SW 1271 (cell line): Measurements from ENCODE around the gene FOXO6.

ENCODE experiments used
- DNase-seq, 2 experiments: peaks; one replicate each; lab custom pipeline; 2025; lab: John Stamatoyannopoulos, UW

Gene FOXO6

DNA sequence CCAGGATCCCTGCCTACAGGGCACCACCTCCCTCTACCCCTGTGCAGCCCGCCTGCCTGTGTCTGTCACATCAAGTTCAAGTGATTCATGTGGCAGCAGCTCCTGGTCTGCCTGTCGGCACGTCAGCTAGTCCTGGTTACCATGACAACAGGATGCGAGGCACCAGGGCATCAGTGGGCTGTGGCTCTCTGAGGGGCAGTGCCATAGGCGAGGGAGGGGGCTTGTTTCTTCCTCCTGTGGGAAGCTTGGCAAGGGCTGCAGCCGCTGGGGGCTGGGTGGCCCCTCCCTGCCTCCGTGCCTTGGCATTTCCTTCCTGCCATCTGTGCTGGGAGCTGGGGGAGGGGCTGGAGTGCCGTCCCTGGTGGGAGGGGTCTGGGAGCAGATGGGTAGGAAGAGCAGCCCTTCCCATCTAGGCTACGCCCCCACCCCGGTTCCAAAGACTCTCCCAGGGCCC lies 43.1 kb downstream of the FOXO6 start:
- DNase-seq: peak; percentile 51 to 53

DNA sequence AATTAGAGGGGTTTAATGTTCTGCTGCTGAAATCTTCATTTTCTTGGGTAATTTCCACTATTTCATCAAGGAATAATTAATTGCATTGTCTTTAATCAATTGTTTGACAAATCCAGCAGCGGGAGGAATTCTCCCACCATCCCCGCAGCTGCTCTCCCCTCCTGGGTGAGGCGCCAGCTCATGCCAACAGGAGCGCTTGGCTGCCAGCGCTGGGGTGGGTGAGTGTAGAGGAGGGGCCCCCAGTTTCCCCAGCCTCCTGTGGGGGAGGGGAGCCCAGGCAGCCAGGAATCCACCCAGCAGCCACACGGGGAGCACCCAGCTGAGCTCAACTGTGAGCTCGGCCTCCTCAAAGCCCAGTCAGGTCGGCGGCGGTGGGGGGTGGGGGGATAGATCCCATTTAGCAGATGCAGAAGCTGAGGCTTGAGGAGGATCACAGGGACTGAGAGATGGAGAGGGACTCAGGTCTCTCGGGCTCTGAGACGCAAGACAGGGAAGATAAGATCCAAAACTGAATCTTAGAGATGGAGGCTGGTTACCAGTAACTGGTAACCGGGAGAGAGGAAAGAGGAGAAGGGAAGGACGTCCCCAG lies 46.5 kb downstream of the FOXO6 start:
- no peak for DNase-seq

DNA sequence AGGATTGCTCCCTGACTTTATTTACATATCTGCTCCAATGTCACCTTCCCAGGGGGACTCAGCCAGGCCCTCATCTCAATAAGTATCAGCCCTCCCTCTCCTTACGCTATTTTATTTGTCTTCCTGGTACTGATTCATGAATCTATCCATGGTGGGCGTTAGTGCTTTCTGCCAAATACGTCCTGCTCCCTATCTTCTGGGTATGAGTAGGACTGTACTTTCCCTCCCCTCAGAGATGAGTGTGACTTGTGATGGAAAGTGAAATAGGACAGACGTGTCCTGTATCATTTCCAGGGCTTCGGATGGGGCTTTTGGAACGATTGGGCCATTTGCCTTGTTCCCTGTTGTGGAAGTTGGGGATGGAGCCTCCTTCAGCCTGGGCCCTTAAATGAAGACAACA lies 47.5 kb downstream of the FOXO6 start:
- DNase-seq: no peak

DNA sequence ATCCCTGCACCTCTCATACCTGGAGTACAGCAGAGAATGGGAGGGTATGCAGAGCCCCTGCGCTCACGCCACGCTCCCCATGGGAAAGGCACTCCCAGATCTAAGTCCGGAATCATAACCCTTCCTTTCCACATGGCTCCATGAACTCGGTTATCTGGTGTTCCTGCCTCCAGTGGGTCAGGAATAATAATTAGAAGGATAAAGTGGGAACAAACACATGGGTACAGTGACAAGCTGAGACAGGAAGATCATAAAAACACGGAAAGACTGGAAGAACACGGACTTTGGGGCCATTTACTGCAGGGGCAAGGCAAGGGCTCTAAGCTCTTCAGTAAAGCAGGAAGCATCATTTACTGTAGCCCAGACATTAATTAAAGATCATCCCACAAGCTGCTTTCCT lies 48.6 kb downstream of the FOXO6 start:
- DNase-seq: no peak

DNA sequence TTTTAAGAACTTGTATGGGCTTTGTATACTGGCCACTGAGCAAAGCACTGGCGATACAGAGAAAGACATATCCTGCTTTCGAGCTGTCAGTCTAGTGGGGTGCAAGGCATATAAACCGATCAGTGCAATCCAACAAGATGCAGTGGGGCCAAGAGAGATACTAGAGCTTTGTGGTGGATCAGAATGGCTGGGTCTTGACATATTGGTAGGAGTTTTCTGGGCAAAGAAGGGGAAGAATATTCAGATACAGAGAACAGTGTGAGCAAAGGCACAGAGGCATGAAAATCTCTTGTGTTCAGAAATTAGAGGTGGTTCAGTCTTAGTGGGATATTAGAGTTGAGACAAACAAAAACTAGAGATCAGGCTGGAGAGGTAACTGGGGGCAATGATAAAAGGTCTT lies 49.2 kb downstream of the FOXO6 start:
- no peak for DNase-seq

DNA sequence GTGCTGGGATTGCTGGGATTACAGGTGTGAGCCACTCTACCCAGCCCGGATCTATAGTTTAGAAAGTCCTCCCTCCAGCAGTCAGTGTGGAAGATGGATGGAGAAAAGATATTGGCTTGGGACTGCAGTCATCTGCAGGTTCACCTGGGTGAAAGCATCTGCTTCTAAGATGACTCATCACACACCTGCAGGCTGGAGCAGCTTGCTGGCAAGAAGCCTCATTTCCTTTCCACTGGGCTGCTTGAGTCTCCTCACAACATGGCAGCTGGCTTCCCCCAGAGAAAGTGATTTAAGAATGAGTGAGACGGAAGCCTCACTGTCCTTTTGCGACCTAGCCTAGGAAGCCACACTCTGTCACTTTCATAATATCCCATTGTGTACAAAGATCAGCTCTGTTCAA lies 50.0 kb downstream of the FOXO6 start:
- no peak for DNase-seq

DNA sequence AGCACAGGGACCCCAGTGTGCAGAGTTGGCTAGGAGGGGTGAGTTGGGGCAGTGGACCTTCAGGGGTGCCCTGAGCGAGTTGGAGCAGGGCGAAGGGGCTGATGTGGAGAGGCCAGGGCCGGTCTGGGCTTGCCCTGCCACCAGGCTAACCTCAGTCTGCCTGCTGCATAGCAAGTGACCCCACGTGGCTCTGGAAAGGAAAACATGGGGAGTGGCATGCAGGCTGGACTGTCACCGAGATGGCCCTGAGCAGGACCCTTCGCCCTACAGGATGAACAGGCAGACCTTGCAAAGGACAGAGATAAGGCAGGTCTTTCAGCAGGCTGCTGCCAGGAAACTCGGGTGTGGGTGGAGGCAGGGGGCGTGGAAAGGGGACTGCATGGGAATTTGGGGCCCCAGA lies 51.5 kb downstream of the FOXO6 start:
- DNase-seq: no peak

DNA sequence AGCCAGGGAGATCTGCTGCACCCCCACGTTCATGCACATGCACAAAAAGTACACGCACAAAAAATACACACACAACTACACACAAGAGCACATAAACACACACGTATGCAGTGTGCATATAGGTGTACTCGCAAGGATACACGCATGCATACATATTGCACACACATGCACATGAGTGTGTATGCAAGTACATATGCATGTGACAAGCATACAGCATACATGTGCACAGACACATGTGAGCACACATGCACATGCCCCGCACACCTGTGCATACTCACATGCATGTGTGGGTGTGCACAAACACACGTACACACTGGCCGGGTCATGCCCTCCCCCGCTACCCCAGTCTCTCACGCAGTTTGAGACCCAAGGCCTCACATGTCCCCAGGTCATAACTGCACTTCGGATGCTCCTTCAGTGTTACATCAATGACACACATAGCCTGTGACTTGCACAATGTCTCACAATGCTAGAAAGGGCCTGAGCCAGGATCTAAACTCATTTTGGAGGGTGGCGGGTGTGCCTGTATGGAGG lies 52.6 kb downstream of the FOXO6 start:
- no peak for DNase-seq

DNA sequence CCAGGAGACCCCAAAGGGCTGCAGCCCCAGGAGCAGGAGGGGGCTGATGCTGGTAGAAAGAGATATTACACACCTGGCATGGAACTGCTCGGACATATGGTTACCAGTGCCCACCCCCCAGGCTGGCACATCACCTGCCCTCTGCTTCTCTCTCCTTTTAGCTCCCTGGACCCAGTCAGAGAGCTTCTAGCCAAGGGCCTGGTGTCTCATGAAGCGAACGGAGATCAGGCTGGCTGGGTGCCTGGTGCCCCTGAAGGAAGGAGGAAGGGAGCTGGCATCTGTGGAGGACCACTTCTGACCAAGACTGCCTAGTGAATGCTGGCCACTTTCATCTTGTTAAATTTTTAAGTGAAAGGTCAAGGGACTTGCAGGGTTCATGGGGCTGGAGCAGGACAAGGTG lies 53.1 kb downstream of the FOXO6 start:
- DNase-seq: no peak

DNA sequence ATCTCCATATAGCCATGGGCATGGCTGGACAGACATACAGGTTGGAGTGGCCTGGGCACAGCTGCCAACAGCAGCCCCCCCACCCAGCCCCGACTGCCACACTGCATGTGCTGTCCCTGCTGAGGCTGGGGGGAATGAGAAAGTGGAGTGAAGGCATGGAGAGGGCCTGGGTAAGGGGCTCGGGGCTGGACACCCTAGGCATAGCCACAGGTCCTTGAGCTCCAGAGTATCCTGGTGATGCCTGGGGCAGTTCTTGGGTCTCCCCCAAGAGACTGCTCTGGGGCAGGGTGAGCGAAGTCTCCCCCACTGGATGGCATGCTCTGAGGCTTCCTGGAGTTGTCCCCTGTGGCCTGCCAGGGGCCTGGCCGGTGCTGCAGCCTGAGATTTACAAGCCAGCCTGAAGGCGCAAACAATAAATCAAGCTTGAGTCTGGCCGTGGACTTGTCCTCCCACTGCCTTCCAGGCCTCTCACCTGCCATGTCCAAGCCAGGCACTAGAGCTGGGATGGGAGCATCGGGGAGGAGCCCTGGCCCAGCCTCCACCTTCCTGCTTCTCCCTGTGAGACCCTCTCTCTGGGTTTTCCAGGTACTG lies 53.6 kb downstream of the FOXO6 start:
- no peak for DNase-seq

DNA sequence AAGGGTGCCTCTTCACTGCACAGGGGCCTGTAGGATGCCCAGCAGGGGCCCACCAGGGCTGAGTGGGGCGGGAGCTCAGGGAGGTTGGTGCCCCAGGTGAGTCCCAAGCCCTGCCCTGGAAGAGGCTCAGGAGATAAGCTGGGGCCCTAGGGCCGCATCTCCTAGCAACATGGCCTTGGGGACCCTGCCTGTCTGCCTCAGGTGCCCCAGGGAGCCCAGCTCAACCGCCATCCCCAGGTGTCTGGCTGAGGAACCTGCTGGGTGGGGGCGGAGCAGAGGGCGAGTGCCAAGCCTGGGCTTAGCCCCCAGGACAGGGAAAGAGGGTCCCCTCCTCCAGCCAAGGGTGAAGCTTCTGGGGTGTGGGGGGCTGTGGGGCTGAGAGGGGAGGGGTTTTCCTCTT lies 54.8 kb downstream of the FOXO6 start:
- no peak for DNase-seq

DNA sequence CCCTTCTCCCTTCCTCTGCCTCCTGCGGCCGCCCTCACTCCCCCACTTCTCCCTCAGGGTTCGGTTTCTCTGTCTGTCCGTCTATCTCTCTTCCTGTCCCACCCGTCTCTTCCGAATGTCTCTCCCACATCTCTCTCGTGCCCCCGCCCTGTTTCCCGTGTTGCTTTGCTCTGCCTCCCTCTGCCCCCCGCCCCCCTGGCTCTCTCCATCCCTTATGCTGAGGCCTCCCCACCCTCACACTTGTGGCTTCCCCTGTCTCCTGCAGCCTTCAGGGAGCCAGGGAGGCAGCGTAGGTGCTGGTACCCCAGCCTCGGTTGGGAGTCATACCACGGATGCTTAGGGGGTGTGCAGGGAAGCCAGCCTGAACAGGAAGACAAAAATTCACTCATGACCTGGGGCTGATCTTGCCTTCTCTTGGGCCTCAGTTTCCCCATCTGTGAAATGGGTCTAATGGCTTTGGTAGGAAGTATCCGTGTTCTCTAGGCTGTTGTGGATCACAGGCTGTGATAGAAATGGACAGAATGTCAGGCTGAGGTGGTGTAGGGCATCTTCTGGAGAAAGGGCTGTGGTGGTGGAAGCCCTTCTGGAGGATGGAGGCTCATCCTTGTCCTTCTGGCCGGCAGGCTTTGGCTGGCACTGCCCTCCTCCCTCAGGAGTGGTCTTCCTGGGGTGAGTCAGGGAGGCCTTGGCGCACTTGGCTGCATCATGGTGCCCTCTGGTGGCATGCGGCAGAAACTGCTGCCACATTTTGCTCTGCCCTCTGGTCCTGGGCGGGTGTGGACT lies 55.5 kb downstream of the FOXO6 start:
- DNase-seq: peak; percentile 48 to 49

DNA sequence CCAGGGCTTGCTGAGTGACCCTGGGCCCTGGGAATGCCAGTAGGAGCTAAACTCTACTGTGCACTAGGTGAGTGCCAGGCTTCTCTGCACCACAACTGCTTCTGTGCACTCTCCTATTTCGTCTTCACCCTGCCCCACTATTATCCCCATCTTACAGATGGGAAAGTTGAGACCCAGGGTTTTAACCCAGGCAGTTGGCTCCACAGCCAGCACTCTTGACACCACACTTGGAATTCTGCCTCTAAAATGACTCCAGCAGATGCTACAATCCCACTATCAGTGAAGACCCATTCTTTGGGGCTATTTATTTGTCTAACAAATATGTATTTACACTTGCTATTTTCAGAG lies 56.1 kb downstream of the FOXO6 start:
- DNase-seq: no peak

DNA sequence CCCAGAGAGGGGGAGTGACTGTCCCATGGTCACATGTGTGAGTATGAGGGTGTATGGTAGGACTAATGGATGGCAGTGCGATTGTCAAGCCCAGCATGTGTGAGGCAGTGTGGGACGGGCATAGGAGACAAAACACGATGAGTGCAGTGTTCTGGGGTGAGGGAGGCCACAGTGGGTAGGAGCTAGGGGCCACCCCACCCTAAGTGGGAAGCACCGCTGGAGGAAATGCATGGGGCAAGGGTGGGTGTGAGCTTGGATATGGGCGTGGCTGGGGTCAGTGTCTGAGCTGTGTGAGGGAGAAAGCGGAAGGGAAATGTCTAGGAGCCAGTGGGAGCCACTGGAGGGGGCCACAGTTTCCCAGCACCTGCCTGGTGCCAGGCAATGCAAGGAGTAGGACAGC lies 56.5 kb downstream of the FOXO6 start:
- DNase-seq: no peak

DNA sequence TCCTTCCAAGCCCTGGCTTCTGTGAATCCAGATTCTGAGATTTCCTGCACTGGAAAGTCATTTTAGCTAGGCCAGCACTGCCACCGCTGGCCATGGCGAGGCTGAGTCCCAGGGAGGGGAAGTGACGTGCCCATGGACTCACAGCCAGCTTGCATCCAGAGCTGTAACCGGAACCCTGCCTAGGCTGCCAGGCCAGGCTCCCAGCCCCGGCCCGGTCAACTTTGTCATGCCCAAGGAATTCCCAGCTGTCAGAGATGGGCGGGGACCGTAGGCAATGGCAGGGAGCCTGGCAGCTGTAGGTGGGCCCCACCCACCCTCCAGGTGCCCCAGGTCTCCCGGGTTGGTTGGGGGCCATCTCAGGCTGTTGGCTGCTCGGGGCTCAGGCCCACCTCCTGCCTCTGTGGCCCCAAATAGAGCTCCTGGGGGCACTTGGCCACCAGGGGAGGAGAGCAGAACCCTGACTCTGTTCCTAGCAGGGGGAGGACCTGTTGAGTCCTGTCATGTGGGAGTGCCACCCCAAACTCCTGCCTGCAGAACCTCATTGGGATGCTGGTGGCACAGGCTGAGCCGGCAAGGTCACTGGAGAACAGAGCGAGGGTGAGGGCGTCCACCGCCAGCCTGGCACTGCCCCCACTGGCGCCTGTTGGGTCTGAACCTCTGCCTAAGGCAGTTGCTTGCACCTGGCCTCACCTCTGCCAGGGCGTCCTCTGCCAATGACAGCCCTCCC lies 57.8 kb downstream of the FOXO6 start:
- peak; percentile 64 to 84 for DNase-seq

DNA sequence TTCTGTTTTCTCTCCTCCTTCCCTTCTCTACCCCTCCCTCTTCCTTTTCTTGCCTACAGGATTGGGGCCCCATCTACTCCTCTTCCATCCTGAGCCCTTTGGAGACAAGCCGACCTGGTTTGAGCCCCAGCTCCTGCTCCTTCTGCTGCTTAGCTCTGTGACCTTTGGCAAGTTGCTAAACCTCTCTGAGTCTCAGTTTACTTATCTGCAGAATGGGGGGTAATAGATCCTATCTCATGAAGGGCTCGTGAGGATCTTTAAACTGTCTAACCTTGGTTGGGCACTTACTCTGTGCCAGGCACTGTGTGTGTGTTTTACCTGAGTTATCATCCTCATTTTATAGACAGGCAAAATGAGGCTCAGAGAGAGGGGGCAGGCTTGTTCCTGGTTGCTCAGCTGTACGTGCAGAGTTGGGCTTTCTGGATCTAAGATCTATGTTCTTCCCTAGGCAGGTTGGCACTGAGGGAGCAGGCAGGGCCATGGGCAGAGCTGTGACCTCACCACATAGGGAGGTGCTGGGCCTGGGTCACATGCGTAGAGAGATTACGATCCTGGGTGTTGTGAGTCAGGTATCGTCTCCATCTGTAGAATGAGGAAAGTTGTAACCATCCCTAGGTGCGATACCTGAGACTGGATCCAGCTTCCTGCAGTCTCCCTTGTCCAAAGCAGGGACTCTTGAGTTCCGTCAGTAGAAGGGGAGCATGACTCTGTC lies 58.5 kb downstream of the FOXO6 start:
- DNase-seq: no peak

DNA sequence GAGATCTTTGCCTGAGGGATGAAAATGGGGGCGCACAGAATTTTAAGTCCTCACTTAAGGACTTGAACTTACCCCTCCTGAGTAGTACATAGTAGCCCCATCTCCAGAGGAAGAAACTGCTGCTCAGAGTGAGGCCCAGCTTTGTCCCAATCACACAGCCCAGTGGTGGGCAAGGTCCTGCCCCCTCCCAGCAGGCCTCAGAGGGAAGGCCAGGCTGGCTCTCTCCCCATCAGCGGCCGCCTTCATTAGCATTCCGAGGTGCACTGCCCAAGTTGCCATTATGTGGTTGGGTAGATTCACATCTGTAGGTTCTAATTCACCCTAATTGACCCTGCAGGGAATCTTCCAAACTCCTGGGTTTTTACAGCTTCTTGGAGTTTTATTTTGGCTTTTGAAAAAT lies 59.1 kb downstream of the FOXO6 start:
- DNase-seq: no peak

DNA sequence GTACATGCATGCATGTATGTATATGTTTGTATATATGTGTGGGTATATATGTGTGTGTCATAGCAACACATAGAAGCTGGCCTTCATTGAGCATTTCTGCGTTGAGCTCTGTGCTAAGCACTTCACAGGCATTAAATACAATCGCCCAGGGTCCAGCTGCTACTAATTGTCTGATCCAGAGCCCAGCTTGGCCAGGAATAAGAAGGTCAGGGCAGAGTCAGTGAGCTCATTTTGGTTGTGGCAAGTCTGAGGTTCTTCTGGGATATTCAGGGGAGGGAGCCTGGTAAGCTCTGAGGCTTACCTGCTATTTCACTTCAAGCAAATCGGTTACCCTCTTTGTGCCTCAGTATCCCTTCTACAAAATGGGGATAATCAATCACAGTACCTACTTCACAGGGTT lies 59.6 kb downstream of the FOXO6 start:
- DNase-seq: no peak

DNA sequence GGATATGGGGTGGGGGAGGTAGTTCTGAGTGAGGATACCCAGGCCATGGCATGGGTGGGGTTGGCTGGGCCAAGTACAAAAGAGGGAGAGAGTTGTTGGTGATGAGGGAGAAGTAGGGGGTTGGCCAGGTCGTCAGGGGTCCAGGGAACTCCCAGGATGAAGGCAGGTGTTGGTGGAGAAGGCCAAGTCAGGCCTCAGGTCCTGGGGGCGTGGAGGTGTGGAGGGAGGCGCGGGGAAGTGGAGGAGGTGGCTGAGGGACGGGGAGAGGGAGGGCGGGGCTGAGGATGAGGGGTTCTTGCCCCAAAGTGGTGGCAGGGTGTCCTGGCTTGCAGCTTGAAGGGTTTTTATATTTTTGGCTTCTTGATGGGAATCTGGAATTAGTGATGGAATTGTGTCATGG lies 61.1 kb downstream of the FOXO6 start:
- DNase-seq: no peak

DNA sequence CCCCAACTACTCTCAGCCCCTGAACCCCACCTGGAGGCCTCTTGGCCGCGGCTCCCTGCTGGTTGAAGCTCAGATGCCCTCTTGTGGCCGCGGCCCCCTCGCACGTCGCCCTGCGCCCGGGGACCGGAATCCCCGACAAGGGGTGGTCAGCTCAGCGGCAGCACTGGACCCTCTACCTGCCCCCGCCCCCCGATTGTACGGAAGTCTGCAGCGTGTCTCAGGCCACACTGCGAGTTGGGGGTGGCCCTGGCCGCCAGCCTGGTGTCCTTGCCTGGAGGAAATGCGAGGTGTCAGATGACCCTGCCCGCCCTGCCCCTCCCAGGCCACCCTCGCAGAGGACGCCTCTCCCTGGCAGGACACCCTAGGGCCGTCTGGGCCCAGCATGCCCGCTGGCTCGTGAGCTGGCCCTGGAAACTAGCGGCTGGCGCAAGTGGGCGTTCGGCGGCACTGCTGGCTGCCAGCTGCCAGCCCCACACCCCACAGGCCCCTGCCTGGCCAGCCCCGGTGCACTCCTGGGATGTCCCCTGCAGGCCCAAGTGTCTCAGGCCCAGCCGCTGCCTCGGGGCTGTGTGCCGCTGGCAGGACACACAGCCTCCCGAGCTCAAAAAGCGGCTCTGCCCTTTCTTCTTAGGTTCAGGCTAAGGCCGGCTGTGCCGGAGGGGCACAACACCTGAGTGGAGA lies 62.4 kb downstream of the FOXO6 start:
- no peak for DNase-seq

DNA sequence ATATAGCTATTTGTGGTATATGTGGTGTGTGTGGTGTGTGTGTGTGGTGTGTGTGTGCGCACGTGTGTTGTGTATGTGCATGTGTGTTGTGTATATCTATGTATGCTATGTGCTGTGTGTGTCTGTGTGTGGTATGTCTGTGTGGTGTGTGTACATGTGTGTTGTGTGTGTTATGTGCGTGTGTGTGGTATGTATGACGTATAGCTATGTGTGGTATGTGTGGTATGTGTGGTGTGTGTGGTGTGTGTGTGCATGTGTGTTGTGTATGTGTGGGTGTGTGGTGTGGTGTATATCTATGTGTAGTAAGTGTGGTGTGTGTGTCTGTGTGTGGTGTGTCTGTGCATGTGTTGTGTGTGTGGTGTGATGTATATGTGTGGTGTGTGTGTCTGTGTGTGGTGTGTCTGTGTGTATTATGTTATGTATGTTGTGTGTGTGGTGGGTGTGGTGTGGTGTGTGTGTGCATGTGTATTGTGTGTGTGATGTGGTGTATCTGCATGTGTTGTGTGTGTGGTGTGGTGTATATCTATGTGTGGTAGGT lies 63.4 kb downstream of the FOXO6 start:
- no peak for DNase-seq
